GM23338 (cell line): ENCODE data around the gene BTNL2. TPM values are rescaled to one million over a fixed set of nuclear protein-coding genes. Genes with fewer than 3 reads are reported as not detected.

Experiments
- ATAC-seq: fragments of 200-7000 bp; cut with Tn5 transposase; 3 replicates; pipeline ENCODE4 v1.9.1; 2020
- DNase-seq: peaks from one replicate; pipeline ENCODE4 v3.0.0-alpha.2; 2015; ENCODE audit warnings: low spot score
- H2AFZ ChIP-seq: fragments of 200-600 bp; sonication (generic); 2 replicates; pipeline ENCODE4 v1.8.0; 2016; ENCODE audit warnings: antibody characterized with exemption, mild to moderate bottlenecking, moderate library complexity
- H3F3A ChIP-seq: fragments of 200-600 bp; sonication (generic); replicated peaks from 2 replicates; pipeline ENCODE4 v1.8.0; 2017; ENCODE audit warnings: antibody characterized with exemption, mixed run types, low read depth
- H3K27ac ChIP-seq: fragments of 200-600 bp; sonication (generic); 2 replicates; pipeline ENCODE4 v1.6.1; 2016; ENCODE audit warnings: low read depth
- H3K27me3 ChIP-seq: fragments of 200-600 bp; sonication (generic); 2 replicates; pipeline ENCODE4 v1.8.0; 2016; ENCODE audit warnings: mild to moderate bottlenecking, mixed run types, moderate library complexity; ENCODE audit not compliant: insufficient read depth
- H3K36me3 ChIP-seq: fragments of 200-600 bp; sonication (generic); 2 replicates; pipeline ENCODE4 v1.8.0; 2016; ENCODE audit warnings: mild to moderate bottlenecking; ENCODE audit not compliant: insufficient read depth
- H3K4me1 ChIP-seq: fragments of 200-600 bp; sonication (generic); 2 replicates; pipeline ENCODE4 v1.8.0; 2016; ENCODE audit warnings: mild to moderate bottlenecking, moderate library complexity; ENCODE audit not compliant: insufficient read depth
- H3K4me2 ChIP-seq: fragments of 200-600 bp; sonication (generic); 2 replicates; pipeline ENCODE4 v1.7.1; 2017; ENCODE audit warnings: mixed run types
- H3K4me3 ChIP-seq: fragments of 200-600 bp; sonication (generic); 2 replicates; pipeline ENCODE4 v1.6.1; 2016; ENCODE audit warnings: mixed run types
- H3K79me2 ChIP-seq: fragments of 200-600 bp; sonication (generic); replicated peaks from 2 replicates; pipeline ENCODE4 v1.8.0; 2017; ENCODE audit warnings: mild to moderate bottlenecking; ENCODE audit not compliant: insufficient read depth
- H3K9me2 ChIP-seq: fragments of 200-600 bp; sonication (generic); 2 replicates; pipeline ENCODE4 v1.8.0; 2017; ENCODE audit not compliant: insufficient read depth
- H4K20me1 ChIP-seq: fragments of 200-600 bp; sonication (generic); replicated peaks from 2 replicates; pipeline ENCODE4 v1.8.0; 2017; ENCODE audit warnings: mild to moderate bottlenecking; ENCODE audit not compliant: insufficient read depth
- H3K27ac Mint-ChIP-seq: 2 replicates; pipeline ENCODE4 v1.8.0; 2020; ENCODE audit warnings: inconsistent platforms, mild to moderate bottlenecking, moderate library complexity, mixed read lengths
- H3K27me3 Mint-ChIP-seq: 3 replicates; pipeline ENCODE4 v1.8.0; 2022; ENCODE audit warnings: low read depth, mild to moderate bottlenecking, moderate library complexity, mixed read lengths, inconsistent platforms; ENCODE audit not compliant: insufficient read depth, poor library complexity
- H3K36me3 Mint-ChIP-seq: 3 replicates; pipeline ENCODE4 v1.8.0; 2021; ENCODE audit warnings: low read depth, mild to moderate bottlenecking, inconsistent platforms, moderate library complexity, mixed read lengths
- H3K4me1 Mint-ChIP-seq: 3 replicates; pipeline ENCODE4 v1.8.0; 2020; ENCODE audit warnings: mild to moderate bottlenecking, inconsistent platforms, mixed read lengths
- H3K4me3 Mint-ChIP-seq: 3 replicates; pipeline ENCODE4 v1.8.0; 2021; ENCODE audit warnings: moderate library complexity, mild to moderate bottlenecking, inconsistent platforms, mixed read lengths
- H3K9me3 Mint-ChIP-seq: 3 replicates; pipeline ENCODE4 v1.8.0; 2020; ENCODE audit warnings: moderate library complexity, mild to moderate bottlenecking, inconsistent platforms, mixed read lengths
- CREB1 ChIP-seq: fragments of 250-450 bp; sonication (Bioruptor Pico); IDR thresholded peaks from 2 replicates; pipeline ENCODE4 v1.5.0; 2020; ENCODE audit warnings: low read depth, mild to moderate bottlenecking, moderate library complexity
- ETS1 ChIP-seq: IDR thresholded peaks from 2 replicates; pipeline ENCODE4 v1.6.1; 2016; ENCODE audit warnings: antibody characterized with exemption
- EZH2 ChIP-seq: fragments of 200-600 bp; sonication (generic); IDR thresholded peaks from one replicate; pipeline ENCODE4 v1.8.0; 2017; ENCODE audit warnings: antibody characterized with exemption, mild to moderate bottlenecking, low read depth; ENCODE audit not compliant: unreplicated experiment
- JUNB ChIP-seq: IDR thresholded peaks from one replicate; pipeline ENCODE4 v1.6.1; 2016; ENCODE audit warnings: antibody characterized with exemption; ENCODE audit not compliant: unreplicated experiment
- NANOG ChIP-seq: IDR thresholded peaks from 2 replicates; pipeline ENCODE4 v1.6.1; 2016; ENCODE audit warnings: antibody characterized with exemption, borderline replicate concordance
- POLR2AphosphoS5 ChIP-seq: IDR thresholded peaks from 2 replicates; pipeline ENCODE4 v1.6.1; 2016; ENCODE audit warnings: antibody characterized with exemption, low read depth
- REST ChIP-seq: IDR thresholded peaks from one replicate; pipeline ENCODE4 v1.6.1; 2018; ENCODE audit warnings: antibody characterized with exemption; ENCODE audit not compliant: unreplicated experiment
- ZNF462 ChIP-seq: fragments of 250-450 bp; sonication (Bioruptor Pico); IDR thresholded peaks from 2 replicates; pipeline ENCODE4 v1.5.0; 2020; ENCODE audit warnings: mild to moderate bottlenecking, moderate library complexity
- polyA plus RNA-seq: library from polyadenylated mRNA; unstranded; fragments of >200 nt; fragmentation: Nextera tagmentation; extraction: Ambion mirVana; gene quantifications from 2 replicates; pipeline ENCODE4 v1.2.1, GENCODE V29; 2016
- total RNA-seq: library from RNA; depleted of rRNA; stranded (reverse); fragments of >200 nt; shearing (Covaris generic); gene quantifications from 2 replicates; pipeline ENCODE4 v1.2.3, GENCODE V29; 2014

BTNL2 gene
- total and polyA plus RNA-seq, 2 experiments from 2014 or later = not detected

GRCh38 chr6:32391505-32391904, 15.5 kb downstream of the BTNL2 start:
- H3K27ac Mint-ChIP-seq = no peak overlapping the region
- TF ChIP-seq POLR2AphosphoS5 (no peak), CREB1 (CRISPR knock-in tag) (no peak), ZNF462 (CRISPR knock-in tag) (no peak), REST (no peak), JUNB (no peak), EZH2 (no peak), NANOG (no peak), ETS1 (no peak)
- no peak overlapping the region for H3K4me3 Mint-ChIP-seq

More at GRCh38 chr6:32391505-32391904, 15.5 kb downstream of the BTNL2 start:
- no peaks in the 10 kb centered on the region for H3K9me2 ChIP-seq
- H3K4me1 ChIP-seq = no peaks in the 10 kb centered on the region
- Mint-ChIP-seq H3K4me1 (no peaks in the 10 kb centered on the region), H3K27me3 (peaks cover 7% of the 10 kb centered on the region), H3K9me3 (peaks cover 2% of the 10 kb centered on the region; the same call in 1 of the 3 replicates), H3K36me3 (no peaks in the 10 kb centered on the region)
- ATAC-seq = no peak
- no peaks in the 10 kb centered on the region for H4K20me1 ChIP-seq
- no peaks in the 10 kb centered on the region for H3K36me3 ChIP-seq
- no peak overlapping the region for H3K27ac ChIP-seq
- H3K4me2 ChIP-seq = no peak overlapping the region
- H2AFZ ChIP-seq = no peak overlapping the region
- H3K27me3 ChIP-seq = no peaks in the 10 kb centered on the region
- no peaks in the 10 kb centered on the region for H3F3A ChIP-seq
- no peak overlapping the region for H3K4me3 ChIP-seq
- no peak for DNase-seq
- H3K79me2 ChIP-seq = no peaks in the 10 kb centered on the region
